GM04503 (cell line): ENCODE results near the gene PDILT.

Experiments used
- DNase-seq: peaks from one replicate; pipeline ENCODE4 v3.0.0-alpha.2; 2012; ENCODE audit warnings: low read depth

Gene PDILT

GRCh38 chr16:20401475-20402016, 3.0 kb downstream of the PDILT start:
- no peak for DNase-seq

GRCh38 chr16:20401066-20401465, 3.5 kb downstream of the PDILT start:
- no peak for DNase-seq

GRCh38 chr16:20399185-20399584, 5.4 kb downstream of the PDILT start:
- no peak for DNase-seq

- DNase-seq = no peak
These were observed 5.9 kb downstream of the PDILT start for GRCh38 chr16:20398603-20399002.

GRCh38 chr16:20397468-20398074, 7.0 kb downstream of the PDILT start:
- DNase-seq = no peak

GRCh38 chr16:20396846-20397467, 7.6 kb downstream of the PDILT start:
- DNase-seq = no peak

GRCh38 chr16:20395946-20396345, 8.6 kb downstream of the PDILT start:
- no peak for DNase-seq

- no peak for DNase-seq
These were observed 10.5 kb downstream of the PDILT start for GRCh38 chr16:20393801-20394577.

GRCh38 chr16:20391045-20391444, 13.5 kb downstream of the PDILT start:
- no peak for DNase-seq

- no peak for DNase-seq
These were observed 15.7 kb downstream of the PDILT start for GRCh38 chr16:20388854-20389253.

GRCh38 chr16:20387978-20388377, 16.6 kb downstream of the PDILT start:
- DNase-seq = no peak

GRCh38 chr16:20385844-20386832, 18.4 kb downstream of the PDILT start:
- no peak for DNase-seq

GRCh38 chr16:20383106-20384029, 21.2 kb downstream of the PDILT start:
- DNase-seq = peak; percentile 13

- no peak for DNase-seq
These were observed 22.2 kb downstream of the PDILT start for GRCh38 chr16:20382202-20382948.

- DNase-seq = no peak
These were observed 23.8 kb downstream of the PDILT start for GRCh38 chr16:20380782-20381181.

GRCh38 chr16:20377181-20377580, 27.4 kb downstream of the PDILT start:
- DNase-seq = no peak

GRCh38 chr16:20372701-20373100, 31.8 kb downstream of the PDILT start:
- no peak for DNase-seq

GRCh38 chr16:20369452-20370054, 35.0 kb downstream of the PDILT start:
- no peak for DNase-seq

GRCh38 chr16:20364051-20364450, 40.5 kb downstream of the PDILT start:
- no peak for DNase-seq

- no peak for DNase-seq
These were observed 41.3 kb downstream of the PDILT start for GRCh38 chr16:20363191-20363590.
